ENCODE measurements around the gene ERBB2.
"Not testable (repeated sequence)": the region's sequence is repeated elsewhere in the genome, so short reads cannot be mapped to it uniquely, and the experiment has no call there.

ERBB2 gene

DNA sequence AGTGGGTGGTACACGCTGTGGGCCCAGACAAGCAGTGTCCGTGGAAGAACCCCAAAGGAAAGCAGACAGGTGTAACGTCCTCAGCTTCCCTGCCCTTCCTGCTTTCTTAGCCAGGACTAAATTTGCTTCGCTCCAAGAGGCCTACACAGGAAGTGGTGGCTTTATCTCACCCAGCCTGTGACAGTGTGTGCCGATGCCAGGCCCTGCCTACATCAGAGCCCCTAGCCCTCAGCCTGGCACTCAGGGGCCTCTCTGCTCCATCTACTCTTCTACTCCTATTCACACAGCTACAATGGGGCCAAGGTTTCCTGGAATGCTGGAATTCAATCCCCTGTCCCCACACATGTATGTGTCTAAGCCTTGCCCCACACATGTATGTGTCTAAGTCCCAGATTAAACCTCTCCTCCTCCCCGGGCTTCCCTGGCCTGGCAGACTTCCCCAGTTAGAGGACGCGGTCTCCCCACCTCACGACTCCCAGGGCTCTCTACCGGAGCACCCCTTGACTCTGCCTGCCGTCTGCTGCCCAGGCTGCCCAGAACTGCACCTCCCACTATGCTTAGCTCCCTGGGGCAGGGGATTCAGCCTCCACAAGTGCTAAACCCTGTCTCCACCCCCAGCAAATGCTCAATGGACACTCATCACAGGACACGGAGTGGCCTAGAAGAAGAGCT lies 20.2 kb upstream of the ERBB2 start:
- DNase-seq: peak; percentile 46

DNA sequence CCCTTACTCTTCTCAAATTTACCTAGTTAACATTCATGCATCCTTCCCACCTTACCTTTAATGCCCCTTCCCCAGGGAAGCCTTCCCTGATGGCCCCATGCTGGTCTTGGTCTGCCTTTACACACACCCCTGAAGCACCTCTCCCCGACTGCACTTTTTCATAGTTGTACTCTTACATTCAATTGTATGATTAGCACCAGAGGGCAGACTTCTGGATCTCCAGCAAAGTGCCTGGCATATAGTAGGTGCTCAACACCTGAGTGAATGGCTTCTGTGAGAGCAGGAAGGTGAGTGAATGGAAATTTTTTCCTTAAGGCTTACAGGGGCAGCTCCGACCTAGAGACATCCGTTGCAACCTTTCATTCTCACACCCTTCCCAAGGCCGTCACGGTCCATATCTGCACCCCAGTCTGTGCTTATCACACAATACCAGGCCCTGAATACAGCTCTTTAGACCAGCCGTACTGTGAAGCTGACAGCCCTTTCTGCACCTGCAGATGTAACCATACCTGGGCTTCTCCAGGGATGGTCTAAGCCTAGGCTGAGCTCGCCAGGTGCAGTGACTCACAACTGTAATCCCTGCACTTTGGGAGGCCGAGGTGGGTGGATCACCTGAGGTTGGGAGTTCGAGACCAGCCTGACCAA lies 16.4 kb upstream of the ERBB2 start:
- DNase-seq: no peak

DNA sequence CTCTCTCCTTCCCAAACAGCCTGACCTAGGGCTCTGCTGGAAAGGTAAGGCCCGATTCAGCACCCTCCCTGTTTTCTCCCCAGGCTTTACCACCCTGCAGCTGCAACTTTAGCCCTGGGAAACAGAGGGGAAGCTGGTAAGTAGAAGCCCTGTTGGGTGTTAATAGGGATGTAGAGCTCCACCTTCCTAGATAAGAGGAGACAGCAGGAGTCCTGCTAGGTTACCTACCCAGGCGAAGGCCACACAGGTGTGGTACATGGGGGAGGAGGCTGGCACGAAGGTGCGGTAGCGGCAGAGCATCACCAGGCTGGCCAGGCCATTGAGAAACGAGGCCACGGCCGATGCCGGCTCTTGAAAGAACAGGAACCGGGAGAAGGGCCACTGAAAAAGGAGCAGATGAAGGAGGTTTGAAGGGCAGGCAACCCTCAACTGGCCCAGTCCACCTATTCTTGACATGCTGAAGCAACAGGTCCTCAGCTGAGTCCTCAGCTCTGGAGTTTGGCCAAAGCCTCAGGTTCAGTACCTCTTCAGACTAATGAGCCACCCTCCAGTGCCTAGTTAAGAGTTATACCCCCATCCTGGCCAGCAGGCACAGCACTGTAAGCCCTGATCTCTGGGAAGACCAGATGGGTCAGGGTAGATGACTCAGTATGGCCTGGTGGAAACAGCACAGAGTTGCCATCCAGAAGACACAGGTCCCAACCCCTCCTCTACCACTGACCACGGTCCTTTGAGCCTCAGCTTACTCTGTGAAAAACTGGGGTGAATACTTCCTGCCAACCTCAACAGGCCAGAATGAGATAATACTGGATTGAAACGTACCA lies 15.3 kb upstream of the ERBB2 start:
- no peak for DNase-seq

DNA sequence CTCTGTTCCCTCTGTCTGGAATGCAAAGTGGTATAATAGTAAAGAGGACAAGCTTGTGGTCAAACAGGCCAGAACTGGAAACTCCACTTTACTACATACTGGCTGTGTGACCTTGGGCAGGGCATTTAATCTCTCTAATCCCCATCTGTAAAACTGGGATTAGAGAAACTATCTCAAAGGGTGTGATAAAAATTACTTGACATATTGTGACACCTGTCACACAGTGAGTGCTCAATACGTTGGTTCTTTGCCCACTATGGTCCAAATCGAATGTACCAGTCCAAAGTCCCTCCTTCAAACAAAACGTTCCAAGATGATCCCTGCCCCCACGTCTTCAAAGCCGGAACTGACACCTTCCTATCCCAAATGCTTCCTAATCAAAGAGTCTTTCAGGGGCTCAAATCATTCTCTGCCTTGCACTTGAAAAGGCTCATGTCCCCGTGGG lies 12.7 kb upstream of the ERBB2 start:
- no peak for DNase-seq

DNA sequence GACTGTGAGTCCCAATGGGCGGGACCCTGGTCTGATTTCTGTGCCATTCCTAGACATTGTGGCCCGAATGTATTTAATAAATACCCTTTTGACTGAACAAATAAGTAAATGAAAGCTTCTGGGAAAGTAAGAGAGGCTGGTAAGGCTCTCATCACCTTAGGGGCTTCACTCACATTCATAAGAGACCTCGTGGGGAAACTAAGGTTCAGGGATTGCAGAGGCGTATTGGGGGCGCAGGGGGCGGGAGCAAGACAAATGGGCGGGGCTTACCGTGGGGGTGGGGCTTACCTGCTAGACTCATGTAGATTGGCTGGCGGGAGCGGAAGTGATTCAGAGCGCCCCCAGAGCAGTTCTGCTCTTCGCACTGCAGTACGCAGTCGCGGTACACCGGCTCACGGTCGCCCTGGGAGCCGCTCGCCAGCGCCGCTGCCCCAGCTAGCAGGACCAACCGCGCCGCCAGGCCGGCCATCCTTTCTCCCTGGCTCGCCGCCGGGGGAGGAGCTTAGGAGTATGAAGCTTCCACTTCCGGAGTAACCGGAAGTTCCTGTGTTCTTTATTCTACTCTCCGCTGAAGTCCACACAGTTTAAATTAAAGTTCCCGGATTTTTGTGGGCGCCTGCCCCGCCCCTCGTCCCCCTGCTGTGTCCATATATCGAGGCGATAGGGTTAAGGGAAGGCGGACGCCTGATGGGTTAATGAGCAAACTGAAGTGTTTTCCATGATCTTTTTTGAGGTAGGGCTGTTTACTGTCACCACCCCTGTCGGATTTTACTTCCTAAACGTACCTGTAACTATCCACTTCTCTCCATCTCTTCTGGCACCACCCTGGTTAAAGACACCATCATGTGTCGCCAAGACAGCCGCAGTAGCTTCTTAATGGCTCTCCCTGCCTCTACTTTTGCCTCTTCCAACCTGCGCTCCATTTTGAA lies 12.1 kb upstream of the ERBB2 start, which contains the start of gene PGAP3:
PGAP3 (minus strand) TSS at position 512 of the 929 bp plus-strand sequence; CDS start at position 469, 43 bp downstream.
- DNase-seq: peak; percentile 85

DNA sequence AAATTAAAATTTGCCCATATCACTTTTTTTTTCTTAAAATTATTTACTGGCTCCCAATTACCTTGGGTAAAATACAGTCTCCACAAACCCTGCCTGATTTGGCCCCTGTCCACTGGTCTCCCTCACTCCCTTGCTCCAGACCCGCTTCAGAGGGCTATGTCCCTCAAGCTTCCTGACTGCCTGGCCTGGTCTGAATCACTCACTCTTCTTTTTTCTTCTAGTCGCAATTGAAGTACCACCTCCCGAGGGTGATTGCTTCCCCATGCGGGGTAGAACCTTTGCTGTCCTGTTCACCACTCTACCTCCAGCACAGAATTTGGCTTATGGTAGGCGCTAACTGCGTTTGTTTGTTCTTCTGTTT lies 11.4 kb upstream of the ERBB2 start:
- no peak for DNase-seq

DNA sequence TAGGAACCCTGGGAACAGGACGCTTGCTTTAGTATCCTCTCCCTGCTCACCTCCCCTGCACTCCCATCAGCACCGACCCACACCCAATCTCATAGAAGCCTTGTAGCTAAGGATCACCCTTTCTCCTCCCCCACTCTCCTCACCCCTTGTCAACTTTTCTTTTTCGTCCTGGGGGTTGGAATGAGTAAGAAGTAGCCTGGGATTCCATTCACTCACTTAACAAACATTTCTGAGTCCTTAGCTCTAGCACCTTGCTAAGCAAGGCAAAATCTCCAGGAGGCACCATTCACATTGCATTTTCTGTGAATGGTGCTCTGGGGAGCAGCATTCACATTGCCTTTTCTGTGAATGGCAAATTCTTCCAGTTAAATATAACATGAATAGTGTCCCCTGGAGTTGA lies 10.9 kb upstream of the ERBB2 start:
- no peak for DNase-seq

DNA sequence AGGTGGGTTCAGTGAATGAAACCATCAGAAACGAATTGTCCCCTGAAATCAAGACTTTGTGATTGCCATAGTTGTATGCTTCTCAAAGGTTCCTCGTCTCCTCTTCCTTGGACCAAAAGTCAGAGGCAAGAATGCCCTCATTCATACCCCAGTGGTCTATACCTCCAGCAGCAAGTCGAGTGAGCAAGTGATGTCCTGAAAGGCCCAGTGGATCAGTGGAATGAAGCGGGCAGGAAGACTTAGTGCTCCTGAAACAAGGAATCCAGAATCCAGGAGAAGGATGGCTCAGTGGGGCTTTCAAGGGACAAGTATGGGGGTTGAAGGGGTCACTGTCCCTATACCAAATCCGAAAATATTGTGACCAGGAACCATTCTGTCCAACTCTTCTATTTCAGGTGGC lies 5.3 kb upstream of the ERBB2 start:
- no peak for DNase-seq

DNA sequence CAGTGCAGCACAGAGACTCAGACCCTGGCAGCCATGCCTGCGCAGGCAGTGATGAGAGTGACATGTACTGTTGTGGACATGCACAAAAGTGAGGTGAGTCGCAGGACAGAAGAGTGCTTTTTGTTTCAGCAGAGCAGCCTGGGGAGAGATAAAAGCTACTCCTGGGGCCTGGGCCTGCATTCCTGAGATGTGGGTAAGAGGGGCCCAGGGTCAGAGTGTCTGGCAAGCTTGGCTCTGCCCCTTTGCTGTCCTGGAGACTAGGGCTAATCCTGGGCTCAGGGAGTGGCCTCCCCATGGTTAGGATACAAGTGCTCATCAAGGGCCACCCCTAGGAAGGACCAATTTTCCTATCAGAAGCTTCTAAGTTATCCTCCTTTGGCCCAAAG lies 4.8 kb upstream of the ERBB2 start:
- no peak for DNase-seq

DNA sequence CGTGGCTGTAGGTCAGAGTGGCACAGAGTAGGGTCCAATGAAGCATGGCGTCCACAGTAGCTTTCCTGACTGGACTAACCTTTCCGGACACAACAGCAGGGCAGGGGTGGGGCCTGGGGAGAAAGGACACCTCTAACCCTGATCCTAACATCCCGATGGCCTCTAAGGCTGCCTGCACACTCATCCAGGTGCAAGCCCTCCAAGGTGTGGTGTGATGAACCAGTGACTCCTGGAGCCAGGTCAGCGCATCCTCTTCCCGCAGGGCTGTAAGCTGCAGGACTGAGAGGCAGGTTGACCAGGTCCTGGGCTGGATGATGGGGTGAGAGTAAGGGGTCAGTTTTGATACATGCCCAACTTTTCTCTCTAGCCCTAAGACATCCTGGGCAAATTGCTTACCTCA lies 3.1 kb upstream of the ERBB2 start:
- DNase-seq: no peak

DNA sequence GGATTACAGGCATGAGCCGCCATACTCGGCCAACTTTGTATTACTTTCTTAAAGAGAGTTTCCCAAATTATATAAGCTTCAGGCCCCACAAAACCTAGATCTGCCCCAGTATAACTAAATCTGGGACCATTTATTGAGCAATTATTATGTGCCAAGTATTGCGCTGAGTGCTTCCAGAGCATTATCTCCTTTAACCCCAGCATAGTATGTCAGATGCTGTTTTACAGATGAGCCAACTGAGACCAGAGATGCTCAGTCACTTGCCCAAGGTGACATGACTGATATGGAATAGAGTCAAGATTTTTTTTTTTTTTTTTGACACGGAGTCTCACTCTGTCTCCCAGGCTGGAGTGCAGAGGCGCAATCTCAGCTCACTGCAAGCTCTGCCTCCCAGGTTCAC lies 1.9 kb upstream of the ERBB2 start:
- no peak for DNase-seq

DNA sequence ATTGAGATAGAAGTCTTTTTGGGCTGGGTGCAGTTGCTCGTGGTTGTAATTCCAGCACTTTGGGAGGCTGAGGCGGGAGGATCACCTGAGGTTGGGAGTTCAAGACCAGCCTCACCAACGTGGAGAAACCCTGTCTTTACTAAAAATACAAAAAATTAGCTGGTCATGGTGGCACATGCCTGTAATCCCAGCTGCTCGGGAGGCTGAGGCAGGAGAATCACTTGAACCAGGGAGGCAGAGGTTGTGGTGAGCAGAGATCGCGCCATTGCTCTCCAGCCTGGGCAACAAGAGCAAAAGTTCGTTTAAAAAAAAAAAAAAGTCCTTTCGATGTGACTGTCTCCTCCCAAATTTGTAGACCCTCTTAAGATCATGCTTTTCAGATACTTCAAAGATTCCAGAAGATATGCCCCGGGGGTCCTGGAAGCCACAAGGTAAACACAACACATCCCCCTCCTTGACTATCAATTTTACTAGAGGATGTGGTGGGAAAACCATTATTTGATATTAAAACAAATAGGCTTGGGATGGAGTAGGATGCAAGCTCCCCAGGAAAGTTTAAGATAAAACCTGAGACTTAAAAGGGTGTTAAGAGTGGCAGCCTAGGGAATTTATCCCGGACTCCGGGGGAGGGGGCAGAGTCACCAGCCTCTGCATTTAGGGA lies 577 bp upstream of the ERBB2 start:
- not testable (repeated sequence) for DNase-seq

DNA sequence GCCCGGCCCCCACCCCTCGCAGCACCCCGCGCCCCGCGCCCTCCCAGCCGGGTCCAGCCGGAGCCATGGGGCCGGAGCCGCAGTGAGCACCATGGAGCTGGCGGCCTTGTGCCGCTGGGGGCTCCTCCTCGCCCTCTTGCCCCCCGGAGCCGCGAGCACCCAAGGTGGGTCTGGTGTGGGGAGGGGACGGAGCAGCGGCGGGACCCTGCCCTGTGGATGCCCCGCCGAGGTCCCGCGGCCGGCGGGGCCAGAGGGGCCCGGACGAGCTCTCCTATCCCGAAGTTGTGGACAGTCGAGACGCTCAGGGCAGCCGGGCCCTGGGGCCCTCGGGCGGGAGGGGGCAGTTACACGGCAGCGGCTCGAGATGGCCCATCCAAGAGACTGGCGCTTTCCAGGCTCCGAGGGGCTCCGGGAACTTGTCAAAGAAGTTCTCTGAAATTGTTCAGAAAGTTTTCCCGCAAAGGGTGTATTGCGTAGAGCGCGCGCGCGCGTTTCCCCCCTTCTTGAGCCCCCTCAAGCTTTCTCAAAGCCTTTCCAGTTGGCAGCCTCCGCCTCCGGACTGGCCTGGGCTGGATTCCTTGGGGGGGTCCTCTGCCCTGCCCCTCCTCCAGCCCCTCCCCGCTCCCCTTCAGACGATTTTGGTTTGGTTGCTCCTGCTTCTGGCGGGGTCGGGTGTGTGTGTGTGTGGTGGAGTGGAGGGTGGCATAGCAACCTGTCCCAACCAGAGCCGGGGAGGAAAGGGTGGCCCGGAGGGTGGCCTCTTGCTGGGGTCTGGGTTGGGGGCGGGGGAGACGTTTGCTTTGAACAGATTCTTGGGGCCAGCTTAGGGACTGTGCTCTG lies 504 bp downstream of the ERBB2 start:
- no peak for DNase-seq

DNA sequence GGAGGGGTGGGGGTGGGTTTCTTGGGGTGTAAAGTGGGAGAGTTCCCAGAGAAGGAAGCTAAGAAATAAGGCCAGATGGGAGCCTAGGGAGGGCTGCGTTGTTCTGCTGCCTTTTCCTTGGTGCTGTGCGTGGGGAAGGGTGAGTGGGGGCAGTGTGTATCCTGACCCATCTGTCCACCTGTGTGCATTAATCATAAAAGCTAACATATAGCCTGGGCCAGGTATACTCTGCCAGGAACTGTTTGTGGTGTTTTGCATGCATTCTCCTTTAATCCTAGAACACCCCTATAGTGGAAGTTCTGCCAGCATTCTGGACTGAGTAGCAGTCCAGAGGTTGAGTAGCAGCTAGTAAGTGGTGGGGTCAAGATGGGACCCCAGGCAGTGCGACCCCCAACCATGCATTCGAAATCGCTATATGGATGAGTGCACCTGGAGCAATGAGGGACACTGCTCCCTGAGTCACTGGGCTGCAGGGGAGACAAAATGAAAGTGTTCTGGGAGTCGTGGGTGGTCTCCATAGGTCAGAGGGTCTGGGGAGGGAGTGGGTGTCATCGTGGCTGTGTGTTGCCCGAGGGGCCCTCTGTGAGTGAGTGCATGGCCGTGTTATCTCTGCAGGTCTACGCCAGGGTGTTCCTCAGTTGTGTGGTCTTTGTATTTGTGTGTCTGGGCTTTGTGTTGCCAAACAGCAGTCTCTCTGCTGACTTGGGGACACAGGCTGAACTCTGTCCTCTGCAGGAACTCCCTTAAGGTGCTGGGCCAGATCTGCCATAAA lies 1.3 kb downstream of the ERBB2 start:
- no peak for DNase-seq

DNA sequence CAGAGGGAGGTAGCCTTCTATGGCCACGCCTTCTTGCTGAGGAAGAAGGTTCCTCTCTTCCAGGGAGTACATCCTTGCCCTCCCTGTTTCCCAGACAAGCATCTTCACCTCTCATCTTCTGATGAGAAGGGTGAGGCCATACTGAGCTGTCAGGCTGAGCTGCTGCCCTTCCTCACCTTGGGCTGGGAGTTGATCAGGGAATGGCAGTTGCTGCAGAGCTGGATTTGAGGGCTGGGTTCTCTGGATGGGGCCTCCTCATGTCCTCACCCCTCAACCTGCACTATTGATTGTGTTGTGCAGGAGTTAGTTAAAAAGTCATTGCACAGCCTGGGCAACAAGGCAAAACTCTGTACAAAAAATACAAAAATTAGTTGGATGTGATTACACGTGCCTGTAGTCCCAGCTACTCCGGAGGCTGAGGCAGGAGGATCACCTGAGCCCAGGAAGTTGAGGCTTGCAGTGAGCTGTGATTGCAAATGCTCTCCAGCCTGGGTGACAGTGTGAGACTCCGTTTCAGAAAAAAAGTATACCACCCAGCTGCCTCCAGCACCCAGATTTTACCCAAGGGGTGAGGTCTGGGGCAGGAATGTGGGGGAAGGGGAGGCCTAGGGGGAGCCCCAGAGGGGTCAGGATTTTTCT lies 2.0 kb downstream of the ERBB2 start:
- DNase-seq: no peak

DNA sequence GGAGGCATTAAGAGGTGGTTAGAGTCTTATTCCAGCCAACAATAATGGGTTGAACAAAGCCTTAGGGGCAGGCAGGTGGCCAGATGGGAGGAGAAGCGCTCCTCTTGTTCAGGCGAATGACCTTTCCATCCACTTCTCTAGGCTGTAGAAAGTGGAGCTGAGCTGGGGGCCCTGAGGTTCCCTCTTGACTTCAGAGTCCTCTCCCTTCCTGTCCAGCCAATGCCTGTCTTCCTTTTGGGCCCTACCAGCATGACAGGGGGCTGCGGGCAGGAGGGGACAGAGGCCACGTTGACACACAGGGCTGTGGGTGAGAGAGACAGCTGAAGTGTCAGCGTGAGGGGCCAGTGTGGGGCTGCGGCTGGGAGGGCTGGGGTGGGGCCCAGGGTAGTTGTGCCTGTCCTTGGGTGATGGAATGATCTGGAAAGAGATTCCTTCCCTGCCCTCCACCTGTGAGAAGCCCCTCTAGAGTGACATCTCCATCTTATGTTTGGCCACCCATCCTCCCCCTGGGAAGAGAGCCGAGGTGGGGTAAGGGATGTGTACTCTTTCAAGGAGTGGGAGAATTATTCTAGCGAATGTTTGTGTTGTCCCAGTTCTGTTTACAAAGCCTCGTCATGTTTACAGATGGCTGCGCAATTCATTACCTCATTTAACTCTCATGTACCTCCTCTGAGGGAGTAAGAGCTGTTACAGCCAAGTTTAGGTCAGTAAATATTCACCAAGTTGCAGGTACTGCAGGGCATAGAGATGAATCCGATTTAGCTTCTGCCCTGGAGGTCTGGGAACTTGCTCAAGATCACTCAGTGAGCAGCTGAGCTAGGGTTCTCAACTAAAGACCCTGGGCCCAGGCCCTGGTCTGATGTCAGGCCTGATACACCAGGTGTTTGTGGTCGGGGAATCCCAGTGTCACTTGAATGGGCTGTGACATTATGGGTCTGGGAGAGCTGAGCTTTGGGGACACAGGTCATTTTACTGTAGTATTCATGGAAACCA lies 3.3 kb downstream of the ERBB2 start:
- DNase-seq: no peak

DNA sequence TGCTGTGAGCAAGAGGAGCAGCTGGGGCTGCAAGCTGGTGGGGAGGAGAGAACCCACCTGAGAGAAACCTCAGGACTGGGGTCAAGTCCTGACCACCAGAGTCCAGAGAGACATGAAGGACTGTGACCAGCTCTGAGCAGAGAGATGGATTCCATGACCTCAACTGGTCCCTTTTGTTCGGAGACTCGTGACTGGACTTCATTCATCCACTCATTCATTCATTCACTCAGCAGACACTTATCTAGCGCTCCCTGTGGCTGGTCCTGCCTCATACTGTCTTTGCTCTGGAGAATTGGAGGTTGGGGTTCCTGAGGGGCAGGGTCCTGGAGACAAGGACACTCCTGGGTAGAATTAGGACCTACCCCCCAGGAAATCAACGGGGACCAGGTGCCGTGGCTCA lies 4.0 kb downstream of the ERBB2 start:
- no peak for DNase-seq

DNA sequence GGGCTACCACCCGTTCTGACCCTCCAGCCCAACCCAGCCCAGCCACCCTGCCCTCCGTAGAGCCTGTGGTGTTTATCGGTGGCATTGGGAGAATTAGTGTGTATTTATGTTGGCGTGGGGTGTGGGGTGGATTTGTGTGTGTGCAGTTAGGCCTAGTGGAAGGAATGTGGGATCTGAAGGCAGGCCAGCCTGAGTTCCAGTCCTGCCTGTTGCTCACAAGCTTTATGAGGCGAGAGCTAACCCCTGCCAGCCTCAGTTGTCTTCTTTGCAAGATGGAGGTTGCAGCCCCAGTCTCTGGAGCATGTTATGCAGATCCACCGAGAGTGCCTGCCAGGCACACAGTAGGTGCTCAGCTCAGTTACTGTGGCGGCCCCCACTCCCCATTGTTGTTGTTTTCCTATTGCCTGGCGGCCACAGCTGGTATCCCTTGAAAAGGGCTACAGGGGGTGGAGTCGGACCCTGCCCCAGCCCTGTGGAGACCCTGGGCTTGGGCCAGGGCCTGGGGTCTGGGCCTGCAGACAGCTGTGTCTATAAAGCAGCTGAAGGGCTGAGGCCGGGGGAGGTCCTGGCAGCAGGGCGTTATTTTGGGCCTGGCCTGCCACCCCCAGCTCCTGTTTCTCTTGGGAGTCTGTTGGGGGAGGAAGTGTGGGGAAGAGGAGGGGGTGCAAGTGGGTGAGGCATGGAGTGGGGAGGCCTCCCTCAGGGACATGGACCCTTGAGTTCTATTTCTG lies 5.1 kb downstream of the ERBB2 start:
- DNase-seq: no peak
